Keratinocyte (primary cell): Measurements from ENCODE around the gene INTS1. TPM values are rescaled to one million over a fixed set of nuclear protein-coding genes. Genes with fewer than 3 reads are reported as not detected.

Source experiments
- DNase-seq: peaks from one replicate; pipeline ENCODE4 v3.0.0-alpha.2; 2011; ENCODE audit warnings: low read depth, missing footprints, low spot score
- FAIRE-seq: peaks from 2 replicates; lab custom pipeline; 2011; peaks lifted over from hg19 to GRCh38; lab: Jason Lieb, UNC
- H2AFZ ChIP-seq: 2 replicates; pipeline ENCODE4 v1.6.0; 2012; ENCODE audit warnings: low read length, control low read depth, inconsistent platforms; ENCODE audit not compliant: control insufficient read depth
- H3K27ac ChIP-seq: 2 replicates; pipeline ENCODE4 v1.5.1; 2011; ENCODE audit warnings: low read length; ENCODE audit not compliant: control insufficient read depth, insufficient read depth
- H3K27me3 ChIP-seq: 3 replicates; pipeline ENCODE4 v1.6.0; 2011; ENCODE audit warnings: low read length; ENCODE audit not compliant: control insufficient read depth, insufficient read depth; ENCODE audit errors: extremely low read depth
- H3K36me3 ChIP-seq, 2 experiments: 2 replicates in 1 of 2; 3 replicates in 1 of 2; pipeline ENCODE4 v1.5.1; 2011; ENCODE audit warnings: low read length in 2 of 2, mild to moderate bottlenecking in 1 of 2; ENCODE audit not compliant: control insufficient read depth in 2 of 2, insufficient read depth in 2 of 2; ENCODE audit errors: extremely low read depth in 1 of 2
- H3K4me1 ChIP-seq: 3 replicates; pipeline ENCODE4 v1.5.1; 2011; ENCODE audit warnings: low read length; ENCODE audit not compliant: control insufficient read depth, insufficient read depth; ENCODE audit errors: extremely low read depth
- H3K4me2 ChIP-seq: 3 replicates; pipeline ENCODE4 v1.6.0; 2011; ENCODE audit warnings: low read depth, low read length; ENCODE audit not compliant: control insufficient read depth, insufficient read depth; ENCODE audit errors: extremely low read depth
- H3K4me3 ChIP-seq, 3 experiments: fragments of 200-600 bp in 1 of 3; sonication (generic) in 1 of 3; 2 replicates in 2 of 3; 3 replicates in 1 of 3; pipeline ENCODE4 v1.5.1; 2011 to 2016; ENCODE audit warnings: low read length in 3 of 3, mild to moderate bottlenecking in 3 of 3, control low read depth in 2 of 3, inconsistent platforms in 1 of 3, low read depth in 1 of 3, mixed read lengths in 1 of 3, mixed run types in 1 of 3, moderate library complexity in 1 of 3; ENCODE audit not compliant: control insufficient read depth in 2 of 3, insufficient read depth in 2 of 3; ENCODE audit errors: extremely low read depth in 1 of 3
- H3K79me2 ChIP-seq: 2 replicates; pipeline ENCODE4 v1.6.0; 2012; ENCODE audit warnings: low read length; ENCODE audit not compliant: control insufficient read depth, insufficient read depth
- H3K9ac ChIP-seq: 3 replicates; pipeline ENCODE4 v1.6.0; 2011; ENCODE audit warnings: low read length; ENCODE audit not compliant: control insufficient read depth, insufficient read depth; ENCODE audit errors: extremely low read depth
- H3K9me1 ChIP-seq: 3 replicates; pipeline ENCODE4 v1.6.0; 2011; ENCODE audit warnings: low read length; ENCODE audit not compliant: control insufficient read depth, insufficient read depth; ENCODE audit errors: extremely low read depth
- H3K9me3 ChIP-seq: 2 replicates; pipeline ENCODE4 v1.5.1; 2012; ENCODE audit warnings: low read depth, low read length; ENCODE audit not compliant: control insufficient read depth
- H4K20me1 ChIP-seq: 3 replicates; pipeline ENCODE4 v1.6.0; 2011; ENCODE audit warnings: low read length; ENCODE audit not compliant: control insufficient read depth, insufficient read depth; ENCODE audit errors: extremely low read depth
- EZH2 ChIP-seq: IDR thresholded peaks from one replicate; pipeline ENCODE4 v1.6.1; 2012; ENCODE audit warnings: inconsistent platforms, mild to moderate bottlenecking, low read length, moderate library complexity
- dilution Hi-C: fragments of 300-500 bp; cut with MboI; formaldehyde crosslinking; loops from one replicate; pipeline ENCODE4 v1.7.0; 2020; ENCODE audit warnings: low sequenced_read_pairs; ENCODE audit not compliant: extremely low pct_ligation_motif_present
- polyA plus RNA-seq, 5 experiments: library from polyadenylated mRNA; depleted of rRNA in 3 of 5; stranded (reverse) in 3 of 5; stranded (forward) in 1 of 5; unstranded in 1 of 5; fragments of >200 nt; gene quantifications; 1 replicate in 1 of 5; 2 replicates in 3 of 5; 3 replicates in 1 of 5; pipeline versions ENCODE4 v1.2.1 to v1.2.3, GENCODE V29; 2011 to 2012; ENCODE audit warnings: missing spikeins in 2 of 5, low read depth in 1 of 5, low replicate concordance in 1 of 5
- TF ChIP-seq, protein P1 (sequence below), 3 experiments: IDR thresholded peaks in 1 of 3; conservative IDR thresholded peaks in 1 of 3; optimal IDR thresholded peaks in 1 of 3; 2 replicates in 2 of 3; 3 replicates in 1 of 3; pipeline versions ENCODE3 to v1.5.1; 2011; ENCODE audit warnings: low read length in 3 of 3, mild to moderate bottlenecking in 3 of 3, moderate library complexity in 2 of 3, control low read depth in 1 of 3, inconsistent platforms in 1 of 3; ENCODE audit not compliant: insufficient read depth in 2 of 3; ENCODE audit errors: extremely low read depth in 1 of 3

INTS1 gene
- polyA plus RNA-seq, 1 donor (not counting 4 experiments of a cell fraction or from before 2014, with no cell fraction given): 10.6 TPM

DNA sequence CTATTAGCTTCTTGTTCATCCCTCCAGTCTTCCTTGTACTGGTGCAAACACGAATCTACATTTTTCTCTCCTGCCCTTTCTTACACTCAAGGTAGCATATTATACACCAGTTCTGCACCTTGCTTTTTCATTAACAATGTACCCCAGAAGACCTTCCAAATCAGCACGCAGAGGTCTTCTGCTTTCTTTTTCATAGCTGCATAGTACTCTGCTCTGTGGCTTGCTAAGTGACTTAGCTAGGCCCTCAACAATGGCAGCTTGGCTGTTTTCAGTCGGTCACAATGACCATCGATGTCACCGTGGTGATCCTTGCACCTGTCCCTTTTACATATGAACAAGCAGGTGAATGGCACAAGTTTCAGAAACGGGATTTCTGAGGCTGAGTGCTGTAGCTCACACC, 21.2 kb upstream of the INTS1 start:
- H3K4me3 ChIP-seq: no peak overlapping the region
- DNase-seq: no peak
- TF ChIP-seq, protein P1, sequence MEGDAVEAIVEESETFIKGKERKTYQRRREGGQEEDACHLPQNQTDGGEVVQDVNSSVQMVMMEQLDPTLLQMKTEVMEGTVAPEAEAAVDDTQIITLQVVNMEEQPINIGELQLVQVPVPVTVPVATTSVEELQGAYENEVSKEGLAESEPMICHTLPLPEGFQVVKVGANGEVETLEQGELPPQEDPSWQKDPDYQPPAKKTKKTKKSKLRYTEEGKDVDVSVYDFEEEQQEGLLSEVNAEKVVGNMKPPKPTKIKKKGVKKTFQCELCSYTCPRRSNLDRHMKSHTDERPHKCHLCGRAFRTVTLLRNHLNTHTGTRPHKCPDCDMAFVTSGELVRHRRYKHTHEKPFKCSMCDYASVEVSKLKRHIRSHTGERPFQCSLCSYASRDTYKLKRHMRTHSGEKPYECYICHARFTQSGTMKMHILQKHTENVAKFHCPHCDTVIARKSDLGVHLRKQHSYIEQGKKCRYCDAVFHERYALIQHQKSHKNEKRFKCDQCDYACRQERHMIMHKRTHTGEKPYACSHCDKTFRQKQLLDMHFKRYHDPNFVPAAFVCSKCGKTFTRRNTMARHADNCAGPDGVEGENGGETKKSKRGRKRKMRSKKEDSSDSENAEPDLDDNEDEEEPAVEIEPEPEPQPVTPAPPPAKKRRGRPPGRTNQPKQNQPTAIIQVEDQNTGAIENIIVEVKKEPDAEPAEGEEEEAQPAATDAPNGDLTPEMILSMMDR (optimal IDR thresholded peaks at IDR 0.05 in 1 of 3, IDR thresholded peaks at IDR 0.05 in 1 of 3, conservative IDR thresholded peaks at IDR 0.05 in 1 of 3; ENCODE audit: extremely low read depth in 1 of 3, insufficient read depth in 2 of 3, low read length in 3 of 3): no peak
- no peaks in the 10 kb centered on the region for H3K79me2 ChIP-seq
- peaks cover 14% of the 10 kb centered on the region for H3K4me1 ChIP-seq
- no peak overlapping the region for H3K4me2 ChIP-seq
- no peak overlapping the region for H2AFZ ChIP-seq
- H4K20me1 ChIP-seq: no peaks in the 10 kb centered on the region
- dilution Hi-C loops: no loop called here
- no peaks in the 10 kb centered on the region for H3K27me3 ChIP-seq
- no peaks in the 10 kb centered on the region for H3K36me3 ChIP-seq
- H3K9me1 ChIP-seq: no peaks in the 10 kb centered on the region
- H3K27ac ChIP-seq: no peak overlapping the region
- no peak overlapping the region for H3K9ac ChIP-seq
- no peaks in the 10 kb centered on the region for H3K9me3 ChIP-seq
- FAIRE-seq: no peak

DNA sequence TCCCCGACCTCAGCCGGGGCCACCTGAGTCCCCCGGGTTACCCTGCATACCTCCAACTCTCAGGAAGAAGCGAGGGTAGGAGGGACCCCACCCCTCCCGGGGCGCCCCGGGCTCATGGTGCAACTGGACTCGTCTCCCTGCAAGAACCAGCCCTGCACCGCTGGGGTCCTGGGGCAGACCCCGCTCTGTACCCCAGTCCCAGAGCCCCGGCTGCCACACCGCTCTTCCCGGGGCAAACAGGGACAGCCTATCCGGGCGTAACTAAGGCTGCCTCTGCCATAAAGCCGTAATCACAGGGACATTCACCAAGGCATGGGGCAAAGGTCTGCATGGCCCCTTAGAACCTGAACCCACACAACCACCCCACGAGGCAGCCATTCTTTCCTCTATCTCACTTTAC, 19.7 kb upstream of the INTS1 start:
- H3K9me3 ChIP-seq: no peaks in the 10 kb centered on the region
- no peaks in the 10 kb centered on the region for H3K9me1 ChIP-seq
- FAIRE-seq (no peak), DNase-seq (no peak)
- H3K27ac ChIP-seq: no peak overlapping the region
- no peak for TF ChIP-seq EZH2
- TF ChIP-seq, protein P1 (optimal IDR thresholded peaks at IDR 0.05 in 1 of 3, IDR thresholded peaks at IDR 0.05 in 1 of 3, conservative IDR thresholded peaks at IDR 0.05 in 1 of 3; ENCODE audit: extremely low read depth in 1 of 3, insufficient read depth in 2 of 3, low read length in 3 of 3): no peak
- H3K4me2 ChIP-seq: no peak overlapping the region
- H3K36me3 ChIP-seq: no peaks in the 10 kb centered on the region
- no peak overlapping the region for H3K4me3 ChIP-seq
- dilution Hi-C loops: no loop called here
- no peaks in the 10 kb centered on the region for H3K27me3 ChIP-seq
- H3K4me1 ChIP-seq: peaks cover 14% of the 10 kb centered on the region
- H3K79me2 ChIP-seq: no peaks in the 10 kb centered on the region
- no peaks in the 10 kb centered on the region for H4K20me1 ChIP-seq
- no peak overlapping the region for H2AFZ ChIP-seq
- no peak overlapping the region for H3K9ac ChIP-seq
